H1 (cell line): ENCODE measurements around the gene LYPD1.

Experiments
- CEBPB ChIP-seq: IDR thresholded peaks from 2 replicates; pipeline ENCODE4 v1.6.1; 2012; ENCODE audit warnings: low read depth, low read length
- RXRA ChIP-seq: IDR thresholded peaks from 2 replicates; pipeline ENCODE4 v1.6.1; 2011; ENCODE audit warnings: low read depth, mild to moderate bottlenecking, low read length, moderate library complexity; ENCODE audit not compliant: insufficient read depth
- SAP30 ChIP-seq: fragments of 300-600 bp; sonication (generic); IDR thresholded peaks from 2 replicates; pipeline ENCODE4 v1.7.1; 2012; ENCODE audit warnings: low read length, moderate library complexity, mild to moderate bottlenecking, inconsistent platforms; ENCODE audit not compliant: insufficient read depth, insufficient replicate concordance
- TF ChIP-seq, protein P1 (sequence below), 3 experiments: IDR thresholded peaks; 1 replicate in 2 of 3; 2 replicates in 1 of 3; pipeline versions ENCODE4 v1.5.1 to v1.6.1; 2011; ENCODE audit warnings: low read length in 3 of 3, mild to moderate bottlenecking in 3 of 3, inconsistent platforms in 2 of 3, low read depth in 1 of 3, moderate library complexity in 1 of 3; ENCODE audit not compliant: insufficient read depth in 1 of 3; ENCODE audit errors: control extremely low read depth in 1 of 3

DNA sequence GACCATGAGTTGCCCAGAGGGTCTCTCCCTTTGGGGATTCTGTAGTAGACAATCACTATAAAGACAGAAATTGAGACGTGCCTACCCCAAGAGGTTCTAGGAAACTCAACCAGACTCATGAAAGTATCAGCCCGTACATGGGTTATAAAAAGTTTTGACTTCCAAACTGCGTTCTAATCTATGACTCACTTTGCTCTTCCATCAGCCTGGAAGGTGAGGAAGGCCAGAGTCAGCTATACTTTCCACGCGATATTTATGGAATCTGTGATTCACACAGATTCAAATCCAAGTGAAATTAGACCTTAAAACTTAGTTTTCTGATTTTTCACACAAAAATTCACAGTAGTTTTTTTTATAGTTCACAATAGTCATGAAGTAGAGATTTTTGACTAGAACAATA lies 7.7 kb upstream of the LYPD1 start:
- TF ChIP-seq, protein P1, sequence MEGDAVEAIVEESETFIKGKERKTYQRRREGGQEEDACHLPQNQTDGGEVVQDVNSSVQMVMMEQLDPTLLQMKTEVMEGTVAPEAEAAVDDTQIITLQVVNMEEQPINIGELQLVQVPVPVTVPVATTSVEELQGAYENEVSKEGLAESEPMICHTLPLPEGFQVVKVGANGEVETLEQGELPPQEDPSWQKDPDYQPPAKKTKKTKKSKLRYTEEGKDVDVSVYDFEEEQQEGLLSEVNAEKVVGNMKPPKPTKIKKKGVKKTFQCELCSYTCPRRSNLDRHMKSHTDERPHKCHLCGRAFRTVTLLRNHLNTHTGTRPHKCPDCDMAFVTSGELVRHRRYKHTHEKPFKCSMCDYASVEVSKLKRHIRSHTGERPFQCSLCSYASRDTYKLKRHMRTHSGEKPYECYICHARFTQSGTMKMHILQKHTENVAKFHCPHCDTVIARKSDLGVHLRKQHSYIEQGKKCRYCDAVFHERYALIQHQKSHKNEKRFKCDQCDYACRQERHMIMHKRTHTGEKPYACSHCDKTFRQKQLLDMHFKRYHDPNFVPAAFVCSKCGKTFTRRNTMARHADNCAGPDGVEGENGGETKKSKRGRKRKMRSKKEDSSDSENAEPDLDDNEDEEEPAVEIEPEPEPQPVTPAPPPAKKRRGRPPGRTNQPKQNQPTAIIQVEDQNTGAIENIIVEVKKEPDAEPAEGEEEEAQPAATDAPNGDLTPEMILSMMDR (IDR thresholded peaks at IDR 0.05; ENCODE audit: control extremely low read depth in 1 of 3, insufficient read depth in 1 of 3, low read depth in 1 of 3, low read length in 3 of 3), result no peak
- no peak for TF ChIP-seq CEBPB
- TF ChIP-seq SAP30, result no peak
- TF ChIP-seq RXRA, result no peak
